Measurements from ENCODE around the gene GUCY1B1.

DNA sequence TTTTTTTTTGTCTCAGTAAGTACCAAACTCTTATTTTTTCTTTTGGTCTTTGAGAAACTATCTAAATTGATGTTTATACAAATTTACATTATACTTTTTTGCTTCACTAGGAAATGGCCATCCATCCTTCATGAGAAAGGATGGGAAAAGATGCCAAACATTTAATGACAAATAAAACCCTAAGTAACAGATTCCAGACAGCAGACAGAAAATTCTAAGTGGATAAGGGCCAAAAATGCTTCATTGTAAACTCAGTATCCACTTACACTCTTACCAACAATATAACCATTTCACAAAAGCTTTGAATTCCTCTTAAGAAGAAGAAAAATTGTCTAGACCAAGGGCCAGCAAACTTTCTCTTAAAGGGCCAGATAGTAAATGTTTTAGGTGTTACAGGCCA is 3.5 kb downstream of the GUCY1B1 start:
- TF ChIP-seq, protein P1, sequence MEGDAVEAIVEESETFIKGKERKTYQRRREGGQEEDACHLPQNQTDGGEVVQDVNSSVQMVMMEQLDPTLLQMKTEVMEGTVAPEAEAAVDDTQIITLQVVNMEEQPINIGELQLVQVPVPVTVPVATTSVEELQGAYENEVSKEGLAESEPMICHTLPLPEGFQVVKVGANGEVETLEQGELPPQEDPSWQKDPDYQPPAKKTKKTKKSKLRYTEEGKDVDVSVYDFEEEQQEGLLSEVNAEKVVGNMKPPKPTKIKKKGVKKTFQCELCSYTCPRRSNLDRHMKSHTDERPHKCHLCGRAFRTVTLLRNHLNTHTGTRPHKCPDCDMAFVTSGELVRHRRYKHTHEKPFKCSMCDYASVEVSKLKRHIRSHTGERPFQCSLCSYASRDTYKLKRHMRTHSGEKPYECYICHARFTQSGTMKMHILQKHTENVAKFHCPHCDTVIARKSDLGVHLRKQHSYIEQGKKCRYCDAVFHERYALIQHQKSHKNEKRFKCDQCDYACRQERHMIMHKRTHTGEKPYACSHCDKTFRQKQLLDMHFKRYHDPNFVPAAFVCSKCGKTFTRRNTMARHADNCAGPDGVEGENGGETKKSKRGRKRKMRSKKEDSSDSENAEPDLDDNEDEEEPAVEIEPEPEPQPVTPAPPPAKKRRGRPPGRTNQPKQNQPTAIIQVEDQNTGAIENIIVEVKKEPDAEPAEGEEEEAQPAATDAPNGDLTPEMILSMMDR (IDR thresholded peaks at IDR 0.05), result no peak
- TF ChIP-seq POLR2A (IDR thresholded peaks at IDR 0.05), result no peak

Data from esophagus squamous epithelium (tissue), 4 donors.